ENCODE data around the gene CFAP53.

Gene CFAP53

GRCh38 chr18:50181590-50181989, 84.7 kb downstream of the CFAP53 start:
- Mint-ChIP-seq H3K27ac (no peak overlapping the region), H3K4me3 (no peak overlapping the region), H3K4me1 (no peaks in the 10 kb centered on the region), H3K27me3 (peaks cover 33% of the 10 kb centered on the region), H3K9me3 (no peaks in the 10 kb centered on the region), H3K36me3 (ENCODE audit: low read depth) (no peaks in the 10 kb centered on the region)
- DNase-seq (no peak), ATAC-seq (no peak)

- H3K4me3 Mint-ChIP-seq: no peak overlapping the region
- no peak overlapping the region for H3K27ac Mint-ChIP-seq
- H3K4me1 Mint-ChIP-seq: no peaks in the 10 kb centered on the region
- H3K27me3 Mint-ChIP-seq: peaks cover 40% of the 10 kb centered on the region
- ATAC-seq: no peak
- H3K9me3 Mint-ChIP-seq: no peaks in the 10 kb centered on the region
- no peaks in the 10 kb centered on the region for H3K36me3 Mint-ChIP-seq (ENCODE audit: low read depth)
- no peak for DNase-seq
Observed at GRCh38 chr18:50179465-50179864, 86.8 kb downstream of the CFAP53 start.

- DNase-seq (no peak), ATAC-seq (no peak)
- Mint-ChIP-seq H3K9me3 (no peaks in the 10 kb centered on the region), H3K36me3 (ENCODE audit: low read depth) (no peaks in the 10 kb centered on the region), H3K4me3 (no peak overlapping the region), H3K4me1 (no peaks in the 10 kb centered on the region), H3K27ac (no peak overlapping the region), H3K27me3 (peaks cover 35% of the 10 kb centered on the region)
Observed at GRCh38 chr18:50177294-50177992, 88.9 kb downstream of the CFAP53 start.

Measured in activated naive CD8-positive, alpha-beta T cell treated with anti-CD3 and anti-CD28 coated beads, Interleukin-2, amount 50 U/mL, for 24 hours (primary cell).